H7 (cell line): ENCODE results near the gene UNK. TPM values are rescaled to one million over a fixed set of nuclear protein-coding genes. Genes with fewer than 3 reads are reported as not detected.
"Not testable (repeated sequence)": the region's sequence is repeated elsewhere in the genome, so short reads cannot be mapped to it uniquely, and the experiment has no call there.

ENCODE experiments used
- DNase-seq: peaks from one replicate; pipeline ENCODE4 v3.0.0; 2012
- H3K27me3 ChIP-seq: 2 replicates; pipeline ENCODE4 v1.6.0; 2011; ENCODE audit warnings: mild to moderate bottlenecking, low read length; ENCODE audit not compliant: control insufficient read depth, insufficient read depth
- H3K36me3 ChIP-seq: replicated peaks from 2 replicates; pipeline ENCODE4 v1.5.1; 2011; ENCODE audit warnings: low read length; ENCODE audit not compliant: control insufficient read depth, insufficient read depth
- H3K4me3 ChIP-seq: 2 replicates; pipeline ENCODE4 v1.5.1; 2011; ENCODE audit warnings: low read depth, mild to moderate bottlenecking, control low read depth, low read length, moderate library complexity; ENCODE audit not compliant: insufficient read depth
- total RNA-seq: library from RNA; depleted of rRNA; stranded (reverse); fragments of >200 nt; shearing (Covaris generic); gene quantifications from 2 replicates; pipeline ENCODE4 v1.2.3, GENCODE V29; 2014

Gene UNK
- total RNA-seq, 1 experiment from 2014 or later, result 17.9 TPM

DNA sequence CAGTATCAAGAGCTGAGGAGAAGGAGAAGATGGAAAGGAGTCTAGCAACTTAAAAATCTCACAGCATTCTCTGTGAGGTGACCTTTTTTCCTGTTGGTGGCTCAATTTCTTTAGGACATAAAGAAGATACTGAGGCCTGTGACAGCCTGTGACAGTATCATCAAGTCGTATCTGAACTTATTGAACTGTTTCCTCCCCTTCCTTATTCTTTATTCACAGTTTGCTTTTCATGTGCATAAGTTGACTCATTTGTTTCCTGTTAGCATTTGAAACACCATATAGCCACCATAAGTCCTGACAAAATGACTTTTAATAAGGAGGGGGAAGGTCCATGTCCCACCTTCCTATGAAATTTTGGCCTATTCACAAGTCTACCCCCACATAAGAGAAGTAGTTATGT lies 8.9 kb downstream of the UNK start:
- Histone ChIP-seq H3K36me3 (peaks cover 7% of the 10 kb centered on the region), H3K27me3 (no peaks in the 10 kb centered on the region), H3K4me3 (no peak overlapping the region)
- DNase-seq, result no peak

DNA sequence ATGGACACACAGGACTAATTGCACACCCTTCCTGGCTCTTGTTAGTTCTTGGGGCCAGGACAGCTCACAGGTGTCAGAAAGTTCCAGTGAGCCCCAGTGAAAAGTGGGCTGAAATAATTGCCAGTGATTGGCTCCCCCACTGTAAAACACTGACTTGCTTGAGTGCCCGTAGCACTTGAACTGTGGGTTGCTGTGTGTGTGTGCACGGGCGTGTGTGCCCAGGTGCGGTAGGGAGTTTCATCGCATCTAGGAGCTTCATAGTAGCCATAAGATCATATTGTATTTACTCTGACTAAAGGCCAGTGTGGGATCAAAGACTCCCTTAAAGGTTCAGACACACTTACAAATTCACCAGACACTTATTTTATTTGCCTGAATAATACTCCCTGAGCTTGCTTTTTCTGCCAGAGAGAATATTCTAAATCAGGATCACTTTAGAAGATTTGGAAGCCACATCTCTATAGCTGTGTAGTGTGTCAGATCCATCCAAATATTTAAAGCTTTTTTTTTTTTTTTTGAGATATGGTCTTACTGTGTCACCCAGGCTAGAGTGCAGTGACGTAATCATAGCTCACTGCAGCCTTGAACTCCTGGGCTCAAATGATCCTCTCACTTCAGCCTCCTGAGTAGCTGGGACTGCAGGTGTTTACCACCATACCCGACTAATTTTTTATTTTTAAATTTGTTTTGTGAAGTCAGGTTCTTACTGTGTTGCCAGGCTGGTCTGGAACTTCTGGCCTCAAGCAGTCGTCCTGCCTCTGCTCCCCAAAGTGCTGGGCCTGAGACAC lies 11.4 kb downstream of the UNK start:
- Histone ChIP-seq H3K27me3 (no peaks in the 10 kb centered on the region), H3K36me3 (peaks cover 9% of the 10 kb centered on the region), H3K4me3 (no peak overlapping the region)
- no peak for DNase-seq

DNA sequence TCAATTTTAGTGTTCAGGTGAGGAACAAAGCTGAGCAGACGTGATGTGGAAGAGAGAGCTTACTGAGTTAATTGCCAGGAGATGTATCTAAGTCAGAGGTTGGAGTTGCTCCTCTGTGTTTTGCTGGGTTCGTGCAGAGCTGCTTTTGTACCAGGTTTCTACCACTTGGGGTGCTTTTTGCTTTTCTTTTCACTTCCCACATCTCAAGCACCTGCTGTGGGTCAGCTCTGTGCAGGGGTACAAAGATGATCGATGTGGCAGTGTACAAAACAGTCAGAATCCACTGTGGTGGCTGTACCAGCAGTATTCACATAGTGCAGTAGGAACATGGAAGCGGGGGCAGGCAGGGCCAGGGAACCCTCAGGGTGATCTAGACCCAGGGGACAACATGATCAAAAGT lies 14.8 kb downstream of the UNK start:
- H3K36me3 ChIP-seq, result peaks cover 6% of the 10 kb centered on the region
- DNase-seq, result no peak
- no peak overlapping the region for H3K4me3 ChIP-seq
- H3K27me3 ChIP-seq, result no peaks in the 10 kb centered on the region

DNA sequence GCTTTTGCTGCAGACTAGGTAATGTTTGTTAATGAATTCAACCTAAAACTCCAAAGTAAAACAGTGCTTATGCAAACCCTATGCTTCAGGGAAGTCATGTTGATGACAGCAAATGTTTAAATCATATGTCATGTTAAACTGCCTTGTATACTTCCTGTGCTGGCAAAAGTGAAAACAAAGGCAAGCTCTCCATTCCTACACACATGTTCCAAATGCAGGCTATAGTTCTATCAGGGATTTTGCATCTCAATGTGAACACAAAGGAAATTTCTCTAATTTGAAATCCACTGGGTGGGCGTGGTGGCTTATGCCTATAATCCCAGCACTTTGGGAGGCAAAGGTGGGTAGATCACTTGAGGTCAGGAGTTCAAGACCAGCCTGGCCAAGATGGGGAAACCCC lies 19.3 kb downstream of the UNK start:
- Histone ChIP-seq H3K36me3 (peaks cover 2% of the 10 kb centered on the region), H3K4me3 (no peak overlapping the region), H3K27me3 (no peaks in the 10 kb centered on the region)
- no peak for DNase-seq

DNA sequence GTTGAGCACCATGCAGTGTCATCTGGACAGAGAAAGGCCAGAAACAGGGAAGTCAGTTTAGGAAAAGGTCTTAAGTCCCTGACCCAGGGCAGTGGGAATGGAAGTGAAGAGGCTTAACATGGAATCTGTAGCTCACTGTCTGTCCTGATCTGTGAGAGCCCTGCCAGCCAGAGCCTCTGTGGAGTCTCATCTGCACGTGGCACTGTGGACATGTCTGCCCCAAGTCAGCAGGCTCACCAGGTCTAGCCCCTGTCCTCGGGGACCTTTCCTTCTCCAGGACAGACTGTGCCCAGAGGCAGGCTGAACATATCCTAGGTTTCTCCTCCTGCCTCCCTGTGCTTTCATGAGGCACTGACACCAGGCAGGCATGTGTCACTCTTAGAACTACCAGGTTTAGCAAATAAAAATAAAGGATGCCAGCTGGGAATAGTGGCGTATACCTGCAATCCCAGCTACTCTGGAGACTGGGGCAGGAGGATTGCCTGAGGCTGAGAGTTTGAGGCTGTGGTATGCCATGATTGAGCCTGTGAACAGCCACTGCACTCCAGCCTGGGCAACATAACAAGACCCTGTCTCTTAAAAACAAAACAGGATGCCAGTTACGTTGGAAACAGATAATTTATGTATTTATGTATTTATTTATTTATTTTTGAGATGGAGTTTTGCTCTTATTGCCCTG lies 22.4 kb downstream of the UNK start:
- Histone ChIP-seq H3K4me3 (no peak overlapping the region), H3K27me3 (no peaks in the 10 kb centered on the region), H3K36me3 (peaks cover 5% of the 10 kb centered on the region)
- DNase-seq, result no peak

DNA sequence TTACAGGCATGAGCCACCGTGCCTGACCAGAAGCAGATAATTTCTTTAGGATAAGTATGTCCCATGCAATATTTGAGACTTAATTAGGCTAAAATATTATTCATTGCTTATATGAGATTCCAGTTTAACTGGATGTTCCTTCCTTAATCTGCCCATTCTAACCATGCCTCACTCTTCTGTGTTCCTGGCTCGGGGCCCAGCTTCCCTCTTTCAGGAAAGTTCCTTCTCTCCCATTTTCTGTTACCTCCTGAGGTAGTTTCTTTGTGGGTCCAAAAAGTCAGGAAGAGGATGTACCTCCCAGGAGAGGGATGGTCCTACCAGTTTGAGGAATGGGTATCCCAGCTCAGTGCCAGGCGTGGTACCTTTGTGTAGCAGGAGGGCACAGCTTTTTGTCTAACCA lies 23.3 kb downstream of the UNK start:
- no peak for DNase-seq
- H3K4me3 ChIP-seq, result no peak overlapping the region
- H3K27me3 ChIP-seq, result no peaks in the 10 kb centered on the region
- peaks cover 14% of the 10 kb centered on the region for H3K36me3 ChIP-seq

DNA sequence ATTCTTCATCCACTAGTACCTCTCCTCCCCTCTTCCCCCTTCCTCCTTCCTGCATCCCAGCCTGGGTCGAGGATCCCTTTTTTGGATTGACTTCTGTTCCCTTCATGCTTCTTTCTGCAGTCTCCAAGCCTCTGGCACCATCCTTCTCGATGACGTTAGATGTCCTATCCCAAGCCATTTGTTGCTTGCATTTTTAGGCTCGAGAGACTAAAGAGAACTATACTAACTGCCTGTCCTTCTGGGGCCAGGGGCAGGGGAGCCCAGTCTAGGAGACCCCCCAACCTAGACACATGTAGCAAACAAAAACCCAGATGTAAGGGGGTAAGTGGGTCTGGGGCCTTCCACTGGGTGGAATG lies 23.9 kb downstream of the UNK start:
- H3K4me3 ChIP-seq, result no peak overlapping the region
- no peaks in the 10 kb centered on the region for H3K27me3 ChIP-seq
- peaks cover 17% of the 10 kb centered on the region for H3K36me3 ChIP-seq
- DNase-seq, result no peak

DNA sequence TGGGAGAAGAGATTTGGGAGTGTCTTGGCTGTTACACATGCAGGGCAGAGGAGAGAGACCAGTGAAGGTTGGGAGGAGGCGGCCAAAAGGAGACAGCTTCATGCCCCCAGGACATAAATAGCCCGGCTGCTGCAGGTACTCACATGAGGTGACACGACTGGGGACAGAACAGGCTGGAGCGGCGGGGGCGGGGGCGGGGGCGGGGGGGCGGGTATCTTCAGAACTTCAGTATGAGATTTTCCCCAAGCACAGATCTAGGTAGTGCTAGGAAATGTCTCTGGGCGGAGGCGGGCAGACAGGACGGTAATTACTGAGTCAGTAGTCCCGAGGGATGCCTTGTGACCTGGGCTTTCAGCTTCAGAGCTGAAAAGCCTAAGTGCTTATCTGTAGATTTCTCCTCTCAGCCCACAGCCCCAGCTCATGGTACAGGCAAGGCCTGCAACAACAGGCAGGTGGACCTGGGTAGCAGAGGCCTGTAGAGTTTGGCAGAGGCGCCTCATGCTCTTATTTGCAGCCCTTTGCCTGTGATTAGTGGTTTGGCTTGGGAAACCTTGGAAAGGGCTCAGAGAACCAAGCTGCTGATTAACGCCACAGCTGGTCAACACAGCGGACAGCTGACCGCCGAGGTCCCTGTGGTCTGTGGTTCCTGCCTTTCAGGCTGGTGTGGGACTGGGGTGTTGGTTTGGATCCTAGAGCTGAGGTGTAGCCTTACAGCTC lies 24.5 kb downstream of the UNK start:
- Histone ChIP-seq H3K36me3 (peaks cover 19% of the 10 kb centered on the region), H3K4me3 (no peak overlapping the region), H3K27me3 (no peaks in the 10 kb centered on the region)
- peak; percentile 30 for DNase-seq

DNA sequence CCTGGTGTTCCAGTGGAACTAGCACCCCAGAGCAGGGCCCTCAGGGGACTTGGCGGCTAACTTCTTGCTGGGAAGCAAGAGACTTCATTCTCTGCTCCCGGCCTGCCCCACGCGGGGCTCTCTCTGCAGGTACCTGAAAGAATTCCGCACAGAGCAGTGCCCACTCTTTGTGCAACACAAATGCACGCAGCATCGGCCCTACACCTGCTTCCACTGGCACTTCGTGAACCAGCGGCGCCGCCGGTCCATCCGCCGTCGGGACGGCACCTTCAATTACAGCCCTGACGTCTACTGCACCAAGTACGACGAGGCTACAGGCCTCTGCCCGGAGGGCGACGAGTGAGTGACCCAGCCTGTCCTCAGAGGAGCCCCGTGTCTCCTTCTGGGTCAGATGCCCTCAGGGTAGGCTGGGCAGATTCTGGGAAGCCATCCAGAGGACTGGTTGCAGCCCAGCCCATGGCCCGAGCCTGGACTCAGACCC lies 25.1 kb downstream of the UNK start:
- Histone ChIP-seq H3K27me3 (no peaks in the 10 kb centered on the region), H3K4me3 (no peak overlapping the region), H3K36me3 (peaks cover 20% of the 10 kb centered on the region)
- DNase-seq, result no peak

DNA sequence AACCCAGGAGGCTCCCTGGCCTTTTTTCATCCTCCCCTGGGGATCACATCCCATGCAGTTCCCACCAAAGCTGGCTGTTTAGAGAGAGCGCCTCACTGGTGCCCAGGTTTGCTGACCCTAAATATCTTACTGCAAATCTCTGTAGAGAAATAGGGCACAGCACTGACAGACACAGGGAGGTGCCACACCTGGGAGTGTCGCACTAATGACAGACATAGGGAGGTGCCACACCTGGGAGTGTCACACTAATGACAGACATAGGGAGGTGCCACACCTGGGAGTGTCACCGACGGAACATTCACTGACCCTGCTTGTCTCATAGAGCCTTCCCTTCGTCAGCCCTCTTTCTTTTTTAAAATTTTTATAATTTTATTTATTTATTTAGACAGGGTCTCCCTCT lies 25.6 kb downstream of the UNK start:
- H3K4me3 ChIP-seq, result no peak overlapping the region
- no peak for DNase-seq
- no peaks in the 10 kb centered on the region for H3K27me3 ChIP-seq
- H3K36me3 ChIP-seq, result peaks cover 22% of the 10 kb centered on the region

DNA sequence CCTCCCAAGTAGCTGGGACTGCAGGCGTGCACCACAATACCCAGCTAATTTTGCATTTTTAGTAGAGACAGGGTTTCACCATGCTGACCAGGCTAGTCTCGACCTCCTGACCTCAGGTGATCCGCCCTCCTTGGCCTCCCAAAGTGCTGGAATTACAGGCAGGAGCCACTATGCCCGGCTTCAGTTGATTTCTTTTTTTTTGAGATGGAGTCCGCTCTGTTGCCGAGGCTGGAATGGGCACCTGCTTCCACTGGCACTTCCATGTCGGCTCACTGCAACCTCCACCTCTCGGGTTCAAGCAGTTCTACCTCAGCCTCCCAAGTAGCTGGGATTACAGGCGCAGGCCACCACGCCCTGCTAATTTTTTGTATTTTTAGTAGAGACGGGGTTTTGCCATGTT lies 26.1 kb downstream of the UNK start:
- H3K4me3 ChIP-seq, DNase-seq, H3K27me3 ChIP-seq: not testable (repeated sequence)
- H3K36me3 ChIP-seq, result peaks cover 23% of the 10 kb centered on the region

DNA sequence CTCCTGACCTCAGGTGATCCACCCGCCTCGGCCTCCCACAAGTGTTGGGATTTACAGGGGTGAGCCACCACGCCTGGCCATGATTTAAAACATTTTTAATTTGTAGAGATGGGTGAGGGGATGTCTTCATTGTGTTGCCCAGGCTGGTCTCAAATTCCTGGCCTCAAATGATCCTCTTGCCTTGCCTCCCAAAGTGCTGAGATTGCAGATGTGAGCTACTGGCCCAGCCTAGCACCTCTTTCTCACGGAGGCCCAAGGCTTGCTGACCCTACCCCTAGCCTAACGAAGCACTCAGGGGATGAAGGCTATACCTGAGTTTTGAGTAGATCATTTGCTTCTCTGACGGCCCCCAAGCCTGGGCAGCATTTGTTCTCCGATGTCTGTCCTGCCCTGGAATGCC lies 26.6 kb downstream of the UNK start:
- no peak for DNase-seq
- Histone ChIP-seq H3K27me3 (no peaks in the 10 kb centered on the region), H3K36me3 (peaks cover 25% of the 10 kb centered on the region), H3K4me3 (no peak overlapping the region)

DNA sequence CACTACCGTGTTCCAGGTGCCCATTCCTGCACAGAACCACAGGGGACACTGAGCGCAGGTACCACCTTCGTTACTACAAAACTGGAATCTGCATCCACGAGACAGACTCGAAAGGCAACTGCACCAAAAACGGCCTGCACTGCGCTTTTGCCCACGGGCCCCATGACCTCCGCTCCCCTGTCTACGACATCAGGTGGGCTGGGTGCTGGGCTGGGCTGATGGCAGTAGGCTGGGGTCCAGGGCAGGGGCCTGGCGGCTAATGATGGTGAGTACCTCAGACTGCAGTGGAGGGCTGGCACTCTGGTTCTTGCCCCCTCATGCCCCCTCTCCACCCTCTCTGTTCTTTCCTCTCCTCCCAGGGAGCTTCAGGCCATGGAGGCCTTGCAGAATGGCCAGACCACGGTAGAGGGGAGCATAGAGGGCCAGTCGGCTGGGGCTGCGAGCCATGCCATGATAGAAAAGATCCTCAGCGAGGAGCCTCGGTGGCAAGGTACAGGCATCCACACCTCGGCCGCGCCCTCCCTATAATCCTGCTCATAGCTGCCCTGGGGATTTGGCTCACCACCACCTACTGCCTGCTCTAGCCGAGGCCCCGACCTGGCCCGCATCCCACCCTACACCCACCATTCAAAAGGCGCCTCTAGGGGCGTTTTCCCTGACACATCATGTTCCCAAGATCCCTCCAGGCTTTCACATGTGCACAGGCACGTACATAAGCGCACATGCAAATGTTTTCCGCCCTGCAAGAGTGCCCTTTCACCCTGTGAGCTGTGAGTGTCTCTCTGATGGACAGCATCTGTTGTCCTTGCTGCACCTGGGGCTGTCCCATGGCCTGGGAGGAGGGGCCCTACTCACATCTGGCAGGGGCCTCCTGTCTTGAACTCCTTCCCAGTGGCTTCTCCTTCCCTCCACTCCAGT lies 27.7 kb downstream of the UNK start:
- peak; percentile 24 for DNase-seq
- Histone ChIP-seq H3K27me3 (no peaks in the 10 kb centered on the region), H3K36me3 (peaks cover 28% of the 10 kb centered on the region), H3K4me3 (no peak overlapping the region)
